Posterior cingulate gyrus (tissue), 11 donors: ENCODE measurements around the gene MACROD1.

Experiments
- DNase-seq, 10 donors: peaks; one replicate each; pipeline versions ENCODE4 v3.0.0 to v3.0.0-alpha.2; 2020 to 2021; ENCODE audit warnings: mixed read lengths in 3 of 10
- intact Hi-C: fragments of 100-400 bp; cut with DNase I; formaldehyde crosslinking; loops from one replicate; pipeline ENCODE4 v1.15.1; 2023

MACROD1 gene

GRCh38 chr11:64065712-64066111, 100.2 kb downstream of the MACROD1 start:
- DNase-seq = no peak
- intact Hi-C loops = no loop called here

GRCh38 chr11:64065141-64065465, 100.8 kb downstream of the MACROD1 start:
- DNase-seq = no peak
- intact Hi-C loops = no loop called here

DNA sequence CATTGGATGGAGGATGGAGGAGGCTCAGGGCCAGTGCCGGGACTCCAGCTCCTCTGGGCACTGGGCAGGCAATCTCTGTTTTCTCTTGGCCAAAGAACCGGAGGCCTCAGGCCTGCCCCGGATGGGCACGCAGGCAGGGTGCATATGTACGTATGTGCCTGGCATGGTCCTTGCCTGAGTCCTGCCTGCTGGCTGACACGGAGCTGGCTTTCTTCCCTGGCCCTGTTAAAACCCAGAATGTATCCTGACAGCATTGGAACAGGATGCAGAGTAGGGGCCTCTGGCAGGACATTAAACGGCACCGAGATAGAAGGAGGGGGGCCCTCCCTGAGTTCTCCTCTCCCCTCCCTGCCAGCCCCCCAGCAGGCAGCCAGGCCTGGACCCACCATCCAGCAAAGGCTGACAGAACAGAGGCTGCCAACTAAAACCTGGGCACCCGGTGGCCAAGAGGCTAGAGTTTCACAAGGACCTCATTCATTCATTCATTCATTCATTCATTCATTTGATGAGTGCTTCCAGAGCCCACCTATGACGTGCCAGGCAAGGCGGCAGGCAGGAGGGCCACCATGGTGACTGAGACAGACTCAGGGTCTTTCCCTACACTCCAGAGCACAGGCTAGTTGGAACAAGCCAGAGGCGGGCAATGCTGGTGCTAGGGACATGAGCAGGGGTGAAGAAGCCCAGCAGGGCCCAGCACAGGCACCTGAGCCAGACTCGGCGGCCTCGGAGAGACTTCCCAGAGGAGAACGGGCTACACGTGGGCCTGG, 101.4 kb downstream of the MACROD1 start:
- no peak for DNase-seq
- intact Hi-C loops = no loop called here

- intact Hi-C loops = no loop called here
- DNase-seq = no peak
These were observed 102.1 kb downstream of the MACROD1 start for GRCh38 chr11:64063777-64064176.

DNA sequence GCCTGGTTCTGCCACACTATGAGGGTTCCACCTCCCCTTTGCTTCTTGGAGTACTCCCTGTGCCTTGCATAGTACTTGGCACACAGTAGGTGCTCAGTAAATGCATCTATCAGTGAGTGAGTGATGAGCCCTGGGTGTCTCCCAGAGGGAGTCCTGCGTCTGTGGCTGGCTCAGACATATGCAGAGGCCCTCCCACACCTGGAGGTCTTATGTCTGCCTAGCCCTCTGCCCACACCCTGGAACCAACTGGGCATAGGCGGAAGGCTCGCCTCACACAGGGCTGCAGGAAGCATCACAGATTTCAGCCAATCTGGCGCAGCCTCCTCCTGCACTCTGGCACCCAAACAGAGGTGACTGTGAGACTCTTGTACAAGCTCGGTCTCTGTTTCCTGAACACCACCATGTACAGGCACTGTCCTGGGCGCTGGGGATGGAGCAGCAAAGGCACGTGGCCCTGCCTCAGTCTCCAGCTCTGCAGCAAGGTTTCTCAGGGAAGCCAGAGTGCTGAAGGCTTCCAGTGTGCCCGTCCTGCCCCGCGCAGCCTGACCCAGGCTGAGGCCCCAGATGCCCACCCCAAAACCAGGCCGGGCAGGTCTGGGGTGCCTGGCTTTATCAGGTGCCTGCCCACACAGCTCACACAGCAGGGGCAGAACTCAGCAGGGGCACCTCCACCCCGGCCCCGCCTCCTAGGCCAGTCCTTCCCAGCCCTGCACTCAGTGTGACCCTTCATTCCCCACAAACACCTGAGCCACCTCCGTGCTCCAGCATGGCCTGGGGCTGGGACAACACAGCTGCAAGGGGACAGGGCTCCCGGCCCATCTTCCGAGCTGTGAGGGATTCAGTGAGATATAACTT, 103.5 kb downstream of the MACROD1 start:
- no peak for DNase-seq
- intact Hi-C loops = no loop called here

GRCh38 chr11:64060861-64061444, 105.0 kb downstream of the MACROD1 start:
- intact Hi-C loops = no loop called here
- peak in 9 of 10 donors; percentile 36 to 95 (median 59) for DNase-seq

DNA sequence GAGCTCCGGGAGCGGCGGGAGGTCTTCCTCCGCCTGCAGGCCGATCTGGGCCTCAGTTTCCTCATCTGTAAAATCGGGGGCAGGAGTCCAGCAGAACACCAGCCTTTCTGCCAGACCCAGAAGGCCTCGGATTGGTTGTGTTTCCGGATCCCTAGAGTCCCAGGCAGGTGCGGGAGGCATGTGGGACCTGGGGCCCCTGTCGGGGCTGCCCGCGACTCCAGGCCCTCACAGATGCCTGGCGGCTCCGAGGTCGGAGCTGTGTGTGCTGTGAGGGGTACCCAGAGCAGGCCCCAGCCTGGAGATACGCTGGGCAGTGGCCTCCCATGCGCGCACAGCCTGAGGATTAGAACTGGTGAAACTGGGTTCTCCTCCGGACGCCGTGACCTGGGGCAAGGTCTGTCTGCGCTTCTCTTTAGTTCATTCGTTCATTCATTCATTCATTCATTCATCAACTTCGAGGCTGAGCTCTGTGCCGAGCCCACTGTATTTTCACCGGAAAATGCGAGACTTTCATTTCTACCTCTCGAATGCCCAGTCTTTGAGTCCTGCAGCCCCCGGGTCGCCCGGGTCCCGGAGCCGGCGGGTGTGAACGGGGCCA, 105.6 kb downstream of the MACROD1 start:
- no peak for DNase-seq
- intact Hi-C loops = no loop called here

GRCh38 chr11:64059339-64060140, 106.4 kb downstream of the MACROD1 start:
- intact Hi-C loops = no loop called here
- DNase-seq = no peak

DNA sequence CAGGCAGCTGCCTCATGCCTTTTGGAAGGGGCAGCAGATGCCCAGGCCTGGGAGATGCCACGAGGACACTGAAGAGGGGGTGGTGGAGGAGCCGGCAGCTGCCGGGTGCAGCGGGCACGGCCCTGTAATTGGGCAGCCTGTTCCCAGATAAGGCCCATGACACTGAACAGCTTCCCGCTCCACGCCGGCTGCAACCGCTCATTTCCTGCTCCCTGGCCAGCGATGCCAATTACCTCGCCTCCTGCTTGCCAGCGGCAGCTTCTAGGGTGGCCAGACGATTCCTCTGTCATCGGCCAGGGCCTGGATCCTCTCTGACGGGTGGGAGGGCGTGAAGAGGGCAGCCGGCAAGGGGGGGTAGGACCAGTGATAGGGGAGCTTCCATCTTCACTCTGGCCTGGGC, 107.4 kb downstream of the MACROD1 start:
- peak in 5 of 10 donors; percentile 31 to 92 (median 48) for DNase-seq
- intact Hi-C loops = no loop called here

- intact Hi-C loops = no loop called here
These were observed 108.0 kb downstream of the MACROD1 start for GRCh38 chr11:64057890-64058289.

GRCh38 chr11:64056861-64057260, 109.1 kb downstream of the MACROD1 start:
- intact Hi-C loops = no loop called here
- DNase-seq = no peak

More at GRCh38 chr11:64057890-64058289, 108.0 kb downstream of the MACROD1 start:
- DNase-seq = no peak

DNA sequence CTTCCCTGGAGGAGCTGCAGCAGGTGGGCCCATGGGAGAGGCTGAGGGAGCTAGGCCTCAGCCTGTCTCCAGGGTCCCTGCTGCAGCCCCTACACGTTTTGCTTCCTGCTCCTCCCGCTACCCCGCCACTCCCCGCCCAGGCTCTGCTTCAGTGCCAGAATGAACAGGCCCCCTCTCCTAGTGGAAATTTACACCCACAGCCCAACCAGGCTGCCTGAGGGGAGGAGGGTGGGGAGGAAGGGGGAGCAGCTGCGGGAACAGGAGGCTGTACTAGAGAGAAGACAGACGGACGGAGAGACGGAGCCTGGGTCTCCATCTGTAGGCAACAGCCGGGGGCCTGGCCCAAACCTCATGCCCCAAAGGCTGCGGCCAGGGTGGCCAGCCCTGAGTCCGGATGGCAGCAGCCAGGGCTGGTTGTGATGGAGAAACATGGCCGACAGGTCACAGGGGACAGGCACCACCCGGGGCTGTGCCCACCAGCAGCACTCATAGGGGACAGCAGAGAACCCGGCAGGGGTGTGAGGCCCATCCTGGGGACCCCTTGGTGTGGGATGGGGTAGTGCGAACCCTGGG, 109.6 kb downstream of the MACROD1 start:
- intact Hi-C loops = no loop called here
- peak in 6 of 10 donors; percentile 49 to 94 (median 57) for DNase-seq

GRCh38 chr11:64055077-64055476, 110.8 kb downstream of the MACROD1 start:
- intact Hi-C loops = no loop called here
- DNase-seq = peak in 8 of 10 donors; percentile 50 to 93 (median 66)

DNA sequence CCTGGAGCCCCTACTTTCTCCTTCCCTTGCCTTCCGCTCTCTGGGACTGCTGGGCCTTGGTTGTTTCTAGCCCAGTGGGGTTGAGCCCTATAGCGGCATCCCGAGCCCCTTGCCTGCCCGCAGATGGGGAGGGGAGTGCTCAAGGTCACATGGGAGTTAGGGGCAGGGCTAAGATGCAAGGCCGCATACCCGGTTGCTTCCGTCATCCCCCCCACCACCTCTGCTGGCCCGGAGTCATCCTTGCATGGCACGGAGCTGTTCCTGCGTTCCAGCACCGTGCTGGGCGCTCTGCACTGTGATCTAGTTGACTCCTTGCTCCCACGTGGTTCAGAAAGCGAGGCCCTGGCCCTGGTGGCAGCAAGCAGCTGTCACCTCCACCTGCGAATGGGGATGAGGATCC, 112.2 kb downstream of the MACROD1 start:
- intact Hi-C loops = no loop called here
- DNase-seq = no peak

DNA sequence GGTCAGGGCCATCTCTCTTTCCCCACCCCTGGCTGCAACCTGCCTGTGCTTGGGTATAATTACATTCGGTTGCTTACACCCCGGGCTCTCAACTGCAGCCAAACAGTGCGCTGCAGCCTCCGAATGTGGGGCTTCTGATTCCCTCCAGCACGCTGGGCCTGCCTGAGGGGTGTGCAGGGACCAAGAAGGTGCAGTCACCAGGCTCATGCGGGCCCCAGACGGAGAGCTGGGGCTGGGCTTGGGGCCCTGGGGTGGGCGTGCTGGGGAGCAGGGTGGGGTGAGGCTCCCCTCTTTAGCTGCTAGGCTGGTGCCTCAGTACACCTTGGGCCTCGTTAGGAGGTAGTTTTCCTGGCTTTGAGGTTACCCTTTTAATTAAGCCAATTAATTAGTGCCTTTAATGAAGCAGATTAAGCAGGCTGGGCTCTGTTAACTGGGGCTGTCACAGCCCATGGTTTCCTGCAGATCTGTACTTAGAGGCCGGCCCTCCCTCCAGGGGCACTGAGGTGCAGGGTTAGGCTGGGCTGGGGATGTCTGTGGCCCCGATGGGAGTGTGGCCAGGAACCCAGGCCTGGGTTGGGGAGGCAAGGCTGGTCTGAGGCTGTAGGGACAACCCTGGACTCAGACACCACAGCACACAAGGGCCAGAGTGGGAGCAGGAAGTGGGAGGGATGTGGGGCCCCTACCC, 112.8 kb downstream of the MACROD1 start:
- intact Hi-C loops = no loop called here
- no peak for DNase-seq

DNA sequence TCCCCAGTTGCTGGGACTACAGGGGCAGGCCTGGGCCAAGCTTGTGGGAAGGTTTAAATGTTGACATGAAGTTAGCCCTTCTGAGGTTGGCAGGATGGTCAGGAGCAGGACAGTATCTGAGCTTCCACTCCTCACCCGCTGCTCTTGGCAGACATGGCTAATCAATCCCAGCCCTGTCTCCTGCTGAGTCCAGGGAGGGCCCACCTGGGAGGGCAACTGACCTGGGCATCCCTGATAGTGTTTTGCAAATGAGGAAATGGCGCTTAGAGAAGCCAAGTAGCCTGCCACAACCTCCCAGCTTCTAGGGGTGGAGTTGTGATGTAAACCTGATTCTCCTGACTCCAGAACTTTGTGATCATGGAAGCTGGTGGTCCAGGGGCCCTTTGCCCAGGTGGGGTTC, 113.5 kb downstream of the MACROD1 start:
- no peak for DNase-seq
- intact Hi-C loops = no loop called here

GRCh38 chr11:64051297-64051696, 114.6 kb downstream of the MACROD1 start:
- peak in 1 of 10 donors; percentile 91 for DNase-seq
- intact Hi-C loops = no loop called here

- DNase-seq = no peak
- intact Hi-C loops = loop anchor here (2.0 kb wide), 1 partner anchor 51 kb away; no protein-coding TSS in a partner anchor
These were observed 116.4 kb downstream of the MACROD1 start for GRCh38 chr11:64049509-64049908.
